Central memory CD8-positive, alpha-beta T cell (primary cell): ENCODE results near the gene SND1.
"Not testable (repeated sequence)": the region's sequence is repeated elsewhere in the genome, so short reads cannot be mapped to it uniquely, and the experiment has no call there.

Experiments used
- ATAC-seq: fragments of 150-1000 bp; cut with Tn5 transposase; replicated peaks from 2 replicates; pipeline ENCODE4 v1.10.0; 2022; ENCODE audit warnings: mild to moderate bottlenecking, moderate FRiP score, moderate number of reproducible peaks; ENCODE audit not compliant: poor library complexity, severe bottlenecking; ENCODE audit errors: extremely low read depth
- DNase-seq, 2 donors: peaks; one replicate each; pipeline ENCODE4 v3.0.0; 2021; ENCODE audit warnings: low spot score in 2 of 2
- H3K27ac Mint-ChIP-seq: one replicate; pipeline ENCODE4 v1.8.0; 2022; ENCODE audit warnings: low read depth, mild to moderate bottlenecking, moderate library complexity, mixed read lengths
- H3K27me3 Mint-ChIP-seq: one replicate; pipeline ENCODE4 v1.8.0; 2022; ENCODE audit warnings: mixed read lengths
- H3K36me3 Mint-ChIP-seq: one replicate; pipeline ENCODE4 v1.8.0; 2022; ENCODE audit warnings: mild to moderate bottlenecking, moderate library complexity, mixed read lengths; ENCODE audit not compliant: insufficient read depth
- H3K4me1 Mint-ChIP-seq: one replicate; pipeline ENCODE4 v1.8.0; 2022; ENCODE audit warnings: mixed read lengths
- H3K4me3 Mint-ChIP-seq: one replicate; pipeline ENCODE4 v1.8.0; 2022; ENCODE audit warnings: mild to moderate bottlenecking, moderate library complexity, mixed read lengths
- H3K9me3 Mint-ChIP-seq: one replicate; pipeline ENCODE4 v1.8.0; 2022; ENCODE audit warnings: mixed read lengths

SND1 gene

DNA sequence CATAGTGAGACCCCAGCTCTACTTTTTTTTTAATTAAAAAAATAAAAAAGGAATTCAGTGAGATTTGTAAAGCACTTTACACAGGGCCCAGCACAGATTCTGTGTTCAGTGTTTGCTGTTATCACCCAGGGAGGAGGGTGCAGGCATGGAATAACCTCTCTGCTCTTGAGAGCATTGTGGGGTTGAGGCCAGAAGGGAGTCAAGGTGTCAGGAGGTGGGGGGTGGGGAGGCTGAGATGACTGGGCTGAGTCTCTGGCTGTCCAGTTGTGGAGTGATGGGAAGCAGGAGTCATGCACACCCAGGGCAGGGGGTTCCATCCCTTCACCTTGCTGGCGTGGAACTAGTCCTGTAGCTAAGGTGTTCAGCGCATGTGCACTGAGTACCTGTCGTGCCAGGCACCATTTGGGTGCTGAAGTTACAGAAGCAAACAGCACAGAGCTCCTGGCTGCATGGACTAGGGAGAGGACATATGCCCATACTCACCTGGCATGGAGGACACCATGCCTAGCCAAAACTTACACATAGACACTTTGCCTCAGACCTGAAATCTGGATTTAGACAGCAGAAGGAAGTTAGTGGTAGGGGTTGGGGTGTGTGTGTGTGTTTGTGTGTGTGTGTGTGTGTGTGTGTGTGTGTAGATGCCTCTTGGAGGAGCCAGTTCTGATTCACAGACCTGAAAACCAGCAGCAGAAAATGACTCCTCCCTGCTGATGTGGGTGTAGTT, 448.4 kb downstream of the SND1 start:
- no peak for ATAC-seq

DNA sequence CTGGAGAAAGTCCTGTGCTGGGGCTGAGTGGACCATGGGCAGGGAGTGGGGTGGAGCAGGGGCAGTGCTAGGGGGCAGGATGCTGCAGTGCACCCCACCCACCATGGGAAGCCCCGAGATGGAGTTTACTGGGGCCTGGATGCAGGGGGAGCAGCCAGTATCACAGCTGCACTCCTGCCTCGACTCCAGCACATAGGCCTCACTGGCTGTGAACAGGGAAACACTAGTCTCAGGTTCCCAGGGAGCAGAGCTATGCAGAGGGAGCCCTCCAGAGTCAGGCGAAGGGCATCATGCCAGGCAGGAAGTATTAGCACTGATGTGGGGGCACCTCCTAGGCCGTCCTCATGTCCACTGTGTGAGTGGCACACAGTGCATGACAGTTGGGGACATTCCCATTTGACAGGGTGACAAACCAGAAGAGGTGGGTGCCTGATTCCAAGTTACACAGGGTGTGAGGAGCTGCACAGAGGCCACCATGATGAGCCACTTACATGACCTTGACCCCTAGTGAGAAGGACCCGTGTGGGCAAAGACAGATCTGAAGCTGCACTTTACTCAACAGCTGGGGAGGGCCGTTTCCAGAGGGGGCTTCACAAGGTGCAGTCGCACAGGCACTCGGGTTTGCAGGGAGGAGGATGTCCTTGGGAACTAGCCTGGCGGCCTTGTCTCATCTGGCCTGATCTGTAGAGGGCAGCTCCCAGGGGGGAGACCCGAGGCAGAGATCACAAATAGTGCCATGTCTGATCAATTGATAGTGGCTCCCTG, 449.1 kb downstream of the SND1 start:
- Mint-ChIP-seq H3K4me1 (peaks cover 35% of the 10 kb centered on the region), H3K27ac (peak overlapping the region; percentile 9), H3K4me3 (no peak overlapping the region), H3K36me3 (peaks cover 8% of the 10 kb centered on the region), H3K27me3 (no peaks in the 10 kb centered on the region), H3K9me3 (no peaks in the 10 kb centered on the region)
- DNase-seq (no peak), ATAC-seq (no peak)

More for the DNA sequence above, 448.4 kb downstream of the SND1 start:
- H3K27me3 Mint-ChIP-seq: no peaks in the 10 kb centered on the region
- no peaks in the 10 kb centered on the region for H3K9me3 Mint-ChIP-seq
- peaks cover 8% of the 10 kb centered on the region for H3K36me3 Mint-ChIP-seq
- peak overlapping the region; percentile 9 for H3K27ac Mint-ChIP-seq
- H3K4me3 Mint-ChIP-seq: no peak overlapping the region
- no peak for DNase-seq
- peaks cover 35% of the 10 kb centered on the region for H3K4me1 Mint-ChIP-seq

DNA sequence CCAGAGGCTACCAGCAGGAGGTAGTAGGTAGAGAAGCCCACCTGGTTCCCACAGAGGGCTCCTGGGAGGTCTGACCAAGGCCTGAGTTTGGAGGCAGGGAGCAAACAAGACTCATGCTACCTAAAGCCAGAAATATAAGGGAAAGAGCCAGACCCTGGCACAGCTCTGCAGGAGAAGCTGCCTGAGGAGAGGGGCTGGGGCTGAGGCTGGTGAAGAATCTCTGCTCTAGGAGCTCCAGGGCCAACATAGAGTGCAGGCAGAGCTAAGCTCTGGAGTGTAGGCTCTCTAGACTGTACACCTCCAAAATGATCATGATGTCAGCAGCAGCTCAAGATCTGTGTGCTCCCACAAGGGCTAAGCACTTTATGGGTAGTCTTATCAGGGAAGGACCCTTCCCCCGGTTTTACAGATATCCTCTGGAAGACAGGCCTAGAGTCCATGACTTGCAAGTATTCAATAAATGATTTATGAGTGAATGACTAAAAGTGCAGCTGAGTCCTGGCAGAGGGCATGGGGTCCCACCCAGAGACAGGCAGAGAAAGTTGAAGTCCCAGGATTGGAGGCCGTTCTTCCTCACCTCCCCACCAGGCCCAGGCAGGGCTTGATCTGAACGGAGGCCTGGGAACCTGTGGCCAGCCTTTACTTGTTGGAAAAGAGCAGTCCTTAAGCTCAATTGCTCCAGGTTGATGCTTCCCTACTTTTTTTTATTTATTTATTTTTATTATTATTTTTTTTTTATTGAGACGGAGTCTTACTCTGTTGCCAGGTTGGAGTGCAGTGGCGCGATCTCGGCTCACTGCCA, 450.7 kb downstream of the SND1 start:
- Mint-ChIP-seq H3K27ac (peak overlapping the region; percentile 39), H3K36me3 (peaks cover 8% of the 10 kb centered on the region), H3K4me1 (peaks cover 45% of the 10 kb centered on the region), H3K27me3 (no peaks in the 10 kb centered on the region), H3K9me3 (no peaks in the 10 kb centered on the region), H3K4me3 (peak overlapping the region; percentile 34)
- no peak for DNase-seq
- peak; percentile 28 for ATAC-seq

DNA sequence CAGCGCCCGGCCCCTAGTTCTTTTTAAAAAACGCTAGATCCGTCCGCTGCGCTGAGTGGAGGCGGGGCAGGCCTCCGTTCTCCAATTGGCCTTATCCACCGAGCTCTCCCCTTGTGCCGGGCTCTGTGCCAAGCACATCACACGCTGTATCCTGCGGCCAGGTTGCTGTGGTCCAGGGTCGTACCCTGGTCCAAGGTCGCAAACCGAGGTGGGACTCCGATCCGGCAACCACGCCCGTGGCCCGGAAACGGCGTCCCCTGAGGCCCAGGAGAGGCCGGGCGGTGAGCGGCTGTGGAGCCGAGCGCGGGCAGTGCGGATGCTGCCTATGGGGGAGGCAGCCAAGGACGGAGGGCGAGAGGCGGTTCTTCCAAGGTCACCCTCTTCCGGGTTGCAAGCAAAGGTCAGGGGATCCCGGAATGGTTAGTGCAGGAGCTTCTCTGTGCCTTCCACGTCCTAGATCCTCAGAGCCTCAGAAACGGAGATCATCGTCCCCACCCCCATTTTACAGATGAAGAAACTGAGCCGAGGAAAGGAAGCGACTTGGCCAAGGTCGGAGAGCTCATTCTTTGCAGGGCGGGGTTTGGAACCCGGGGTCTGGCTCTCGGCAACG, 451.6 kb downstream of the SND1 start:
- peak overlapping the region; percentile 84 for H3K4me3 Mint-ChIP-seq
- DNase-seq (no peak), ATAC-seq (no peak)
- H3K36me3 Mint-ChIP-seq: peaks cover 8% of the 10 kb centered on the region
- no peaks in the 10 kb centered on the region for H3K9me3 Mint-ChIP-seq
- H3K27me3 Mint-ChIP-seq: no peaks in the 10 kb centered on the region
- H3K27ac Mint-ChIP-seq: peak overlapping the region; percentile 77
- peaks cover 51% of the 10 kb centered on the region for H3K4me1 Mint-ChIP-seq

DNA sequence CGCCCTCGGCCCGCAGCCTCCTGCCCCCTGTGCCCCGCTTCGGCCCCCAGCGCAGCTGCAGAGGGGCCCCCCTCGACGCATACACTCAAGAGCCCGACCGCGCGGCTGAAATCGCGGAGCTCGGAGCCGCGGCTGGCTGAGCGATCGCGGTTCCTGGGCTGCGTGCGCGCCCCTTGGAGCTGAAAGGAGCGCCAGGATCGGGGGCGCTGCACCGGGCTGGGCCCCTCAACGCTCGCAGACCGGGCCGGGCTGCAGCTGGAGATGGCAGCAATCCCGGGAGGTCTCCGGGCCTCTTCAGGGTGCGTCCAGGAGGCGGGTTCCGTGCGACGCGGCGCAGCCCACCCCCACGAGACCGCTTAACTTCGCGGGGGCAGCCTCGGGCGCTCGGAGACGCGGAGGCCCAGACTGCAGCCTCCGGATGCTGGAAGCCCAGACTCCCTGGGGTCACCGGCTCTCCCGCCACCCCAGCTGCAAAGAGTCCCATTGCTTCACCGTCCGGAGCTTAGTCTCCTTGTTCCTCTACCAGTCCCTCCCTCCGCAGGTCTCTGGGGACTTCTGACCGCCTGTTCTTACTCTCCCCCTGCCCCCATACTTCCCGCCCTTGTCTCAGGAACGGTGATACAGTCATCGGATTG, 452.2 kb downstream of the SND1 start:
- no peak for ATAC-seq
- H3K36me3 Mint-ChIP-seq: peaks cover 11% of the 10 kb centered on the region
- H3K4me3 Mint-ChIP-seq: peak overlapping the region; percentile 84
- no peaks in the 10 kb centered on the region for H3K9me3 Mint-ChIP-seq
- peak overlapping the region; percentile 77 for H3K27ac Mint-ChIP-seq
- no peaks in the 10 kb centered on the region for H3K27me3 Mint-ChIP-seq
- peaks cover 57% of the 10 kb centered on the region for H3K4me1 Mint-ChIP-seq
- no peak for DNase-seq

DNA sequence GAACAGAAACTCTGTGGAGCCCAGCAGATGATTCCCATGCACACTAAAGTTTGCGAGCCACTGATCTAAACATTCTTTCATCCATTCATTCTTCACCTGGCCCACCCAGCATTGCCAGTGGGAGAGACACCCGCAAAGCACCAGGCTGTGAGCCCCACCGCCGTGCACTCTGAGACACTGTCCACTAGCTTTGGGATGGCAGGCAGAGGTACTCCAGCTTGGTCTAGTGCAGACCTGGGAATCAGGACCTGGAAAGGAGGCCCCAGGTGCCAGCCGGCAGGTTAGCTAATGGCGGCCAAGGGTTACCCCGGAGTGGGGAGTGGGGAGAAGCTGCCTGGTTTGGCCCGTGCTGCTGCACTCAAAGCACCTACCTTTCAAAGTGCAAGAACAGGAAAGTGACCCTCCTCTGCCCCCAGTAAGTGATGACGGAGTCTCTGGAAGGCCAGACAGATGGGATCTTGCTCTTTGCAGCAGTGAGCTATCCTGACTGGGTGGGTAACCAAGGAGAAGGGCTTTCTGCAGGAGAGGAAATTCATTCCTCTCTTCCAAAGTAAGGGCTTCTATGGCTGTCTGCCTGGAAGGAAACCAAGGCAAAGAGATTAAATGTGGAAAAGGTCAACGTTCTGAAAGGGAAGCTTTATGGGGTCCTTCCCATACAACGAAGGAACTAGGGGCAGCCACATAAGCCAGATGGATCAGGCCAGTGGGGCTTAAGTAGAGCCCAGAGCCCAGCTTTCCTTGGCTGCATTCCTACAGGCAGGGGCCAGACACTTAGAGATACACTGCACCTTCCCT, 453.4 kb downstream of the SND1 start:
- no peaks in the 10 kb centered on the region for H3K27me3 Mint-ChIP-seq
- no peak for DNase-seq
- no peaks in the 10 kb centered on the region for H3K9me3 Mint-ChIP-seq
- no peak for ATAC-seq
- peaks cover 11% of the 10 kb centered on the region for H3K36me3 Mint-ChIP-seq
- H3K4me3 Mint-ChIP-seq: peak overlapping the region; percentile 84
- H3K27ac Mint-ChIP-seq: no peak overlapping the region
- peaks cover 64% of the 10 kb centered on the region for H3K4me1 Mint-ChIP-seq

DNA sequence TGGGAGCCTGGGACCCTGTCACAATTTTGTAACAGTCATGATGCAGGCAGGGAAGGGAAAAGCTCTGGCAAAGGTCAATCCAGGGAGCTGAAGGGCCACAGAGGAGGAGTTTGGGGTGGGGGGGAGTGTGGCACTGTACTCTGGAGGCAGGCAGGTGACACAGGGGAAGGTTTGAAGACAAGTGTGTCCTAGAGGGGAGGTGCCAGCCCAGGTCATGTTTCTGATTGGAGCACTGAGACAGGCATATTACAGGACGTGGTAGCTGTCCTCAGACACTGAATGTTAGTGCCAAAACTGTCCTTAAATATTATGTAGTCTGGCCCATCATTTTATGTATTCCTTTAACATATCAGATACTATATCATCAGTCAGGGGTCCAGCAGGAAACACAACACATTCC, 454.8 kb downstream of the SND1 start:
- H3K27me3 Mint-ChIP-seq: no peaks in the 10 kb centered on the region
- DNase-seq: no peak
- peaks cover 65% of the 10 kb centered on the region for H3K4me1 Mint-ChIP-seq
- peaks cover 9% of the 10 kb centered on the region for H3K36me3 Mint-ChIP-seq
- peak overlapping the region; percentile 3 for H3K4me3 Mint-ChIP-seq
- H3K9me3 Mint-ChIP-seq: no peaks in the 10 kb centered on the region
- no peak for ATAC-seq
- peak overlapping the region; percentile 63 for H3K27ac Mint-ChIP-seq

DNA sequence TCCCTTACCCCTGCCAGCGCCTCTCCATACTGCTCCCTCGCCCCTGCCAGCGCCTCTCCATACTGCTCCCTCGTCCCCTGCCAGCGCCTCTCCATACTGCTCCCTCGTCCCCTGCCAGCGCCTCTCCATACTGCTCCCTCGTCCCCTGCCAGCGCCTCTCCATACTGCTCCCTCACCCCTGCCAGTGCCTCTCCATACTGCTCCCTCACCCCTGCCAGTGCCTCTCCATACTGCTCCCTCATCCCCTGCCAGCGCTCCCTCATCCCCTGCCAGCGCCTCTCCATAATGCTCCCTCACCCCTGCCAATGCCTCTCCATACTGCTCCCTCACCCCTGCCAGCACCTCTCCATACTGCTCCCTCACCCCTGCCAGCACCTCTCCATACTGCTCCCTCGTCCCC, 455.5 kb downstream of the SND1 start:
- Mint-ChIP-seq H3K4me3 (peak overlapping the region; percentile 3), H3K27ac (peak overlapping the region; percentile 63), H3K4me1 (peaks cover 67% of the 10 kb centered on the region)
- H3K27me3 Mint-ChIP-seq, DNase-seq, H3K9me3 Mint-ChIP-seq, ATAC-seq, H3K36me3 Mint-ChIP-seq: not testable (repeated sequence)

DNA sequence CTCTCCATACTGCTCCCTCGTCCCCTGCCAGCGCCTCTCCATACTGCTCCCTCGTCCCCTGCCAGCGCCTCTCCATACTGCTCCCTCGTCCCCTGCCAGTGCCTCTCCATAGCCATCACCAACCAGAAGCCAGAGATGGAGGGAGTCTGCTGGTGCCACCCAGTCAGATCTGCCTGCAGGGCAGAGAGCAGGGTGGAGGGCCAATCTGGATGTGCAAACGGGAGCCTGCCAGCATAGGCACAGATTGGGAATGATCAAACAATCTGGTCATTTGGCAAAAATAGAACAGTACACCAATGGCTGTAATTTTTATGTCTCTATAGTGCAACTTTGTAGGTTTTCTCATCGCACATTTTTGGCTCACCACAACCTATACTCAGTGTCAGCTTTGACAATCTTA, 456.1 kb downstream of the SND1 start:
- H3K4me3 Mint-ChIP-seq: peak overlapping the region; percentile 75
- ATAC-seq (no peak), DNase-seq (no peak)
- no peaks in the 10 kb centered on the region for H3K27me3 Mint-ChIP-seq
- peaks cover 7% of the 10 kb centered on the region for H3K36me3 Mint-ChIP-seq
- H3K27ac Mint-ChIP-seq: peak overlapping the region; percentile 73
- H3K9me3 Mint-ChIP-seq: no peaks in the 10 kb centered on the region
- H3K4me1 Mint-ChIP-seq: peaks cover 72% of the 10 kb centered on the region

DNA sequence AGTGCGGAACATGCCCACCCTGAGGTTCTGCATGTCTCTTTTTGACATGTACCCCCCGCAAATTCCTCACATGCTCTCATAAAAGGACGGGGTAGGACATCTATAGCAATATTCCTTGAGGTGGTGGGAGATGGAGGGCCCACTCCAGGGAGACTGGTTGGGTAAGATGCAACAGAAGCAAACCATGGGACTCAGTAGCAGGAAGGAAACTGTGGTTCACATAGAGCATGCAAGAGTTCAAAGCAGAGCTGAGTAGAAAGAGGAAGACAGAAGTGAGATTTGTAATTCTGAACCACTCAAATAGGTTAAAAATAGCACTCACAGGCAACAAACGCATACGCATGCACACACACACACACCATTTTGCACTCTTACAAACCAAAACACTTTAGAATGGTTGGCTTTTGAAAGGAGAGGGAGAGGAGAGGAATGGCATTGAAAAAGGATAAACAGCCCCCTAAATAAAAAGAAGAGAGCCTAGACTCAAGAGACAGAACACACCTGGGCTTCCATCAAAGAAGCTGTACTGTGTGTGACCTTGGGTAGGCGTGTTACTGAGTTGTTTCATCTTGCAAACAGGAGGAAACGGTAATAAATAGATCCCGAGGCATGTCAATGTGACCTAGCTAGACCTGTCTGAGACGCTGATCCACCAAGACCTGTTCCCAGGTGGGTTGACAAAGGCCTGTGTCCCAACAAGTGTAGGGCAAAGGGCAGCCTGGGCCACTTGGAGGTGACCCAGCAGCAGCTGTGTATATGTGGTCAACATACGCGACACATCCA, 456.8 kb downstream of the SND1 start:
- no peak for DNase-seq
- H3K27ac Mint-ChIP-seq: peak overlapping the region; percentile 73
- H3K4me1 Mint-ChIP-seq: peaks cover 67% of the 10 kb centered on the region
- H3K36me3 Mint-ChIP-seq: peaks cover 7% of the 10 kb centered on the region
- H3K9me3 Mint-ChIP-seq: no peaks in the 10 kb centered on the region
- ATAC-seq: peak; percentile 86
- peak overlapping the region; percentile 75 for H3K4me3 Mint-ChIP-seq
- H3K27me3 Mint-ChIP-seq: no peaks in the 10 kb centered on the region

DNA sequence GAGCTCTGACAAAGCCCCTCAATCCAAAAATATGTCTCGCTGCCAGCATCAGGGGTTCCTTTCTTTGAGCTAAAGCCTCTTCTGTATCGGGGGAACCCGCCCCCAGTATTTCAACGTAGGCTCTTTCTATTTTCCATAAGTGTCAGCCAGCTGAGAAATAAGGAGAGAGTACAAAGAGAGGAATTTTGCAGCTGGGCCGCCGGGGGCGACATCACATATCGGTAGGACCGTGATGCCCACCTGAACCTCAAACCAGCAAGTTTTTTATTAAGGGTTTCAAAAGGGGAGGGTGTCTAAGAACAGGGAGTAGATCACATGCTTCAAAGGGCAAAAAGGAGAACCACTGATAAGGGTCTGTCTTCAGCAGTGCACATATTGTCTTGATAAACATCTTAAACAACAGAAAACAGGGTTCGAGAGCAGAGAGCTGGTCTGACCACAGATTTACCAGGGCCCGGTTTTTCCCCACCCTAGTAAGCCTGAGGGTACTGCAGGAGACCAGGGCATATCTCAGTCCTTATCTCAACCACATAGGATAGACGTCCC, 457.5 kb downstream of the SND1 start:
- Mint-ChIP-seq H3K4me1 (peaks cover 64% of the 10 kb centered on the region), H3K27ac (peak overlapping the region; percentile 73), H3K4me3 (peak overlapping the region; percentile 75)
- H3K9me3 Mint-ChIP-seq, ATAC-seq, DNase-seq, H3K27me3 Mint-ChIP-seq, H3K36me3 Mint-ChIP-seq: not testable (repeated sequence)
